HG02884 (cell line): ENCODE data around the gene TMPRSS6.

Source experiments
- ATAC-seq: cut with Tn5 transposase; IDR thresholded peaks from one replicate; pipeline ENCODE4 v1.9.1; 2021; ENCODE audit warnings: mild to moderate bottlenecking, moderate library complexity; ENCODE audit not compliant: unreplicated experiment

The TMPRSS6 gene

DNA sequence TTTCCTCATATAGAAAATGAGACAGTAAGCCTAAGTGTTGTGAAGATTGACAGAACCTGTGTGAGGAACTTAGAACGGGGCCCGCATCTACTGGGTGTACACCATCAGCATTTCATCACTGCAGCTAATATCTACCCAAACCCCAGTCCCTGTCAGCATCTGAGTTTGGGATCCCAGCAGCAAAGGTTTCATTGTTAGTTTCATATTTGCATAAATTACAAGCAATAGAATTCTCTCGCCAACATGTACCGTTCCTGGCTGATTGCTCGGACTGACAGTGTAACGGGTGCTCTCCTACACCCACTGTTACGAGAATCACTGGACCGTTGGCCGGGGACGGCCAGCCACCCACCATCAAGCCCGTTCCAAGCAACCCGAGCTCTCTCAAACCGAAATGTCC is 10.4 kb upstream of the TMPRSS6 start:
- ATAC-seq: no peak

DNA sequence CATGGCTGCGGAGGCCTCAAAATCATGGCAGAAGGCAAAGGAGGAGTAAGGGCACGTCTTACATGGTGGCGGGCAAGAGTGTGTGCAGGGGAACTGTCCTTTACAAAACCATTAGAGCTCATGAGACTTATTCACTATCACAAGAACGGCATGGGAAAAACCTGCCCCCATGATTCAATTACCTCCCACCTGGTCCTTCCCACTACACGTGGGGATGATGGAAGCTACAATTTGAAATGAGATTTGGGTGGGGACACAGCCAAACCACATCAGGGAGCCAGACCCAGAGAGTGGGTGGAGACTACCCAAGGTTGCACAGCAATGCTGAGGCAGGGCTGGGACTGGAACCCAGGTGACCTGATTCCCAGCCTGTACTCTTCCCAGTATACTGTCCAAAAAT is 8.6 kb upstream of the TMPRSS6 start:
- no peak for ATAC-seq

DNA sequence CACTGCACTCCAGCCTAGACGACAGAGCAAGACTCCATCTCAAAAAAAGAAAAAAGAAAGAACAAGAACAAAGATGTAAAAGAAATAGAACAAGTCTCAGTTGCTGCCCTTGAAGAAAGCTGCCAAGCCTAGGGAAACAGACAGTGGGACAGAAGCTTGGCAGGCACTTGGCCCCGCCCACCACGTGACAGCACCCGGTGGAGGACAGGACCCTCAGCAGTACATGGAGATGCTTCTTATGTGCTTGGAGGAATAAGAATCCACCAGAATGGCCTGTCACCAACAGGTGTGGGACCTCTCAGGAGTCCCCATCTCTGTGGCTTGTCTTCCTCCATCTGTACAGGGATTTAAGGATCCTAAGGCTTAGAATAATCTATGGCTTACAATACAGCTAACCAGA is 7.6 kb upstream of the TMPRSS6 start:
- no peak for ATAC-seq

DNA sequence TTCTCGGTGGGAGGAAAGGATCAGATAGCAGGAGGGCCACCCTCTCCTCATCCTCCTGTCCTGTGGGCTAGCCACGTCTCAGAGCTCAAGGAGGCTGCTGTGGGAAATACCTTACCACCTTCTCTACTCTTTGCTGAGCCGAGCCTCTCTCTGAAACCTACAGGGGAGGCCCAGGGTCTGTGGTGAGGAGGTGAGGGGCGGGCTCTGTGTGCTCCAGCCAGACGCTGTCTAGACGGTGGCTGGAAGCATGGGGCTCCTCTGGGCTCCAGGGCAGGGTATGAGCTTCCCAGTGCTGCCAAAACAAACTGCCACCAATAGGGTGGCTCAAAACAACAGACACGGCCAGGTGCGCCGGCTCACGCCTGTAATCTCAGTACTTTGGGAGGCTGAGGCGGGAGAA is 5.5 kb upstream of the TMPRSS6 start:
- no peak for ATAC-seq

DNA sequence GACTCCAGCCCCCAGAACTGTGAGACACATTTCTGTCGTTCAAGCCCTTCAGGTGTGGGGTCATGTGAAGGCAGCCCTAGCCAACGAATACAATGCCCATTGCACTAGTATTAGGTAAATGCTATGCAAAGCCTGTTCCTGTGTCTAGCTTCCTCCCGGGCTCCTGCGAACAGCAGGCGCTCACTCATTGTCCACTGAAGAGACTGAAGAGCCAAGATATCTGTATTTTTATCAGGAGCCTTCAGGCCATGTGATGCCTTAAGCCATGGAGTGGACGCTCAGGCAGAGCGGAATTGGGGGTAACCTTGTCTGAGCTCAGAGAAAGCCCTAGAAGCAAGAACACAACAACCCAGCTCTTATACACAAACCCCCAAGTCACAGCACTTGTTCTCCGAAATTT is 4.2 kb upstream of the TMPRSS6 start:
- no peak for ATAC-seq

DNA sequence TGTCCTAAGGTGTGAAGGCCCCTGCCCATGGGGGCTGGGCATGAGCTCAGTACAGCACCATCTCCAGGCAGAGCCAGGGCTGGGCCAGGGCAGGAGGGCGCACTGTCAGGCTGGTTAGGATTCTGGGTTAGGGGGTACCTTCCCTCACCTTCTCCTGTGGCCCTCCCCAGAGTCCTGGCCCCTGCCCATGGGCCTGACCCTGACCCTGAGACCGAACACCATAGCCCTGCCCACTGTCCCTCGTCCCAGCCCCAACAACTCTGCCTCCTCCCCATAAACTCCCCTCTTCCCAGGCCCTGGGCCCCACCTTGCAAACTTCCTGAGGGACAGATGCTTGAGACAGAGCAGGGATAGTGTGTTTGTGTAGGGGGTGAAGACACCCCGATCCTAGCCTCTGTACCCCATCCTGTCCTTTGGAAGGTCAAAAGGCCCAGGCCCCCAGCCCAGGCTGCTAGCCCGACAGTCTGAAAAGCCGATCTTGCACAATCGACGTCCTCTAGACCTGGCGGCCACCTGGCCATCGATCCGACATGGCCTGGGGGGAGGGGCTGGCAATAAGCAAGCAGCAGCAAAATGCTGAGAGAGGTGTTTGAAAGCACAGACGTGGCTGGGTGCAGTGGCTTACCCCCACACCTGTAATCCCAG is 2.7 kb upstream of the TMPRSS6 start:
- ATAC-seq: no peak

DNA sequence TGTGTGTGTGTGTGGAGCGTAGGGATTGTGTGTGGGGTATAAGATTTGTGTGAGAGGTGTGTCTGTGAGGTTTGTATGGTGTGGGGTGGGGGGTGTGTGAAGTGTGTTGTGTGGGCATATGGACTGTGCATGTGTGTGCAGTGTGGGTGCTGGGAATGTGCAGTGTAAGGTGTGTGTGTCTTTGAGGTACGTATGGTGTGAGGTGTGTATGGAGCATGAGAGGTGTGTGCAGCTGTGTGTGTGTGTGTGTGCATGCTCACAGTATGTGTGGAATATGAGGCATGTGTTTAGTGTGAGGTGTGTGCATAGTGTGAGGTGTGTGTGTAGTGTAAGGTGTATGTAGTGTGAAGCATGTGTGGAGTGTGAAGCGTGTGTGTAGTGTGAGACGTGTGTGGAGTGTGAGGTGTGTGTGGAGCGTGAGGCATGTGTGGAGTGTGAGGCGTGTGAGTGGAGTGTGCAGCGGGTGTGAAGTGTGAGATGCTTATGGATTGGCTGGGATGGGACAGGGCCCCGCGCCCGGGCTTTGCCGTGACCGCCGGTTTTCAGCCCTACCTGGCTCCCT is 1.7 kb upstream of the TMPRSS6 start:
- no peak for ATAC-seq

DNA sequence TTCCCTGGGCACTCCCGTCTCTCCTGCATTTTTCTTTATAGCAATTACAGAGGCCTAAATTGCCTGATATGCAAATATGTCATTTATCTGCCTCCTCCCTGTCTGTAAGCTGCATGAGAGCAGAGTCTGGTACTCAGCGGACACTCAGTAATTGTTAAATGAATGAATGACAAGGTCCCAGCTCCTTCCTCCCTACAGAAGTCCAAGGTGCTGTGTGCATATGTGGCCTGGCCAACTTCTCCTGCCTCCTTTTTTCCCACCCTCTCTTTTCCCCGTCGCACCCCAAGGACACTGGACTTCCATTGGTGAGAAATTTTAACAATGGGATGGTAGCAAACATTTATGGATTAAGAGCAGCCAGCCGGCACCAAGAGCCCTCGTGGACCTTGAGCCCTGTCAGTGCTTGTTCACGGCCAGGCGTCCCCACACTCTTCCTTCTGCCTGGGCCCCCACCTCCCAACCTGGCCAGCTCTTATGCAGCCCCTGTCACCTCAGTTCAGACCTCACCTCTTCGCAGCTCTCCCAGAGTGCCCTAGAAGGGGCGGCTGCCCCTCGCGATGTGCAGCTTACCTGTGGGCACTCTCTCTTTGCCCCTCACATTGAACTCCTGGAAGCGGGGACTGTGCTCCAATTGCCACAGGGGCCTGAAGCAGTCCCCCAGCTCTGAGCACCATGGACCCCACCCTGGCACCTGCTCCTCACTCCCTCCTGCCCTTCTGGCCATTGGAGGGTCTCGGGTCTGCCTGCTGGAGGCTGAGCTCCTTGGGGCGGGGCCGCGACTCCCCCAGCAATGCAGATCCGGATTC is 1.5 kb downstream of the TMPRSS6 start:
- no peak for ATAC-seq

DNA sequence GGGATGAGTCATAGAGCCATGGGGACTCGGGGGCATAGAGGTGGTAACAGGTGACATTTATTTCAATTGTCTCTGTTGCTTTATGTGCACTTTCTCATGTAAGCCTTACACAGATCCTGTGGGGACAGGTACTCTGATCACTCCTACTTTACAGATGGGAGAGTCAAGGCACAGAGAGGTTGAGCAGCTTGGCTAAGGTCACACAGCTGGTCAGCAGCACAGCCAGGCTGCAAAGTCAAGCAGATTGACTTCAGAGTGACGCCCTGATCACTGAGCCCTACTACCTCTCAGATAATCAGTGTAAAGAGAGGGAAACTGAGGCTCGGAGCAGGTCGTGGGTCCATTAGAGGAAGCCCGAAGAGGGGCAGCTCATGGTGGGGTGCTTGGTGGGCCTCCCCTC is 3.5 kb downstream of the TMPRSS6 start:
- ATAC-seq: no peak

DNA sequence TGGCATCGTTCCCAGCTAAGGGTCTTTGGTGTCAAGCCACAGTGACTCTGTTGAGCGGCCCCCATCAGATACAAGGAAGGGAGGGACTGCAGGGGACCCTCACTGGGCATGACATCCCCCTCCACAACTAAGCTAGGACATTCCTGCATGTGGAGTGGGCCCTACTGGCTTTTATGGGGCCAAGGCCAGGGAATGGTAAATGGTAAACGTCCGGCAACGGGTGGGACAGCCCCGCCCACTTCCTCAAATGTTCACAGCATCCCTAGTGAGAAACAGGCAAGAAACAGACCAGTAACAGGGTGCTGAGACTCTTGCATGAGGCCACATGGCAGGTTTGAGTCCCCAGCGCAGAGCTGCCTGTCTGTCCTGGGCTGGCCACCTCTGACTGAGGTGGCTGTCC is 4.4 kb downstream of the TMPRSS6 start:
- no peak for ATAC-seq

DNA sequence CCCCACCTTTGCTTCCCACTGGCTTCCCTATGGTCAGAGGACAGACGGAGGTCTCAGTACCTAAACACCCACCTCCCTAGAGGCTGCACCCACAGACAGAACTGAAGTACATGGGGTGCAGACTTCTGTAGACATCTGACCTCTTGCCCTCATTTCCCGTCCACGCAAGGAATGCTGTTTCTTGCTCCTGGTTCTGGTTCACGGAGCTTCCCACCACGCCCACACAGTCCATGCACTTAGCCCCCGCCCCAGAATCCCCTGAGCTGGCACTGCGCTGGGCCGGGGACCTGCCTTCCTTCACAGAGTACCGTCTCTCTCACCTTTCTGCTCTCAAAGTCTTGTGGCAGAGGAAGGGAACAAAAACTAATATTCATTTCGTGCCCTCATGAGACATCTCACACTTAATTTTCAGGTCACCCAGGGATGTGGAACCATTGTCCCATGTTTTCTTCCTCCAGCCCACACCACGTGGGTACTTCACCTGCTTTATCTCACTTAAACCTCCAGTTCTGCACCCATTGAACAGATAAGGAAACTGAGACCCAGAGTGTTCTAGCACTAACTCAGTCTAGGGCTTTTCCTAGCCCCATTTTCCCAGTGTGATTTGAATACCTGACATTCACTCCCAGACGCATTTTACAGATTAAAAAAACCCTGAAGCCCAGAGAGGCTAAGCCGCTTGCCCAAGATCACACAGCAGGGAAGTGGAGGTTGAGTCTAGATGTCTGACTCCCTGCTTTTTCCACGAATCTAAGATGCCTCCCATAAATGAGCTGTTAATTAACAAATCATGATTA is 5.7 kb downstream of the TMPRSS6 start:
- ATAC-seq: no peak

DNA sequence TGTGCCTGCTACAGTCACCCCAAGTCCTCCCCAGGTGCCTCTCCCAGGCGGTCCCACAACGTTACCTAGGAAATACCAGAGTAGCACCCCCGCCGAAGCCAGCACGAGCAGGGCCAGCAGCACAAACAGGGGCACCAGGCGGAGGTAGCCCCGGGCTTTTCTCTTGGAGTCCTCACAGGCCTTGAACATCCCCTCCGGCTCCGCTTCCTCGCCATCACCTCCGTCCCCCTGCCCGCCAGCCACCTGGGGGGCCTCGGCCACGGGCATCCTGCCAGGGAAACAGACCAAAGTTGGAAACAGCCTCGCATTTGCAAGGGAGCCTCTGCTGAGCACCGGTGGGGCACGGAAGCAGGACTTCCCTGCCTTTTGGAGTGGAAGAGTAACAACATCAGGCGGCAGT is 6.4 kb downstream of the TMPRSS6 start:
- ATAC-seq: no peak

DNA sequence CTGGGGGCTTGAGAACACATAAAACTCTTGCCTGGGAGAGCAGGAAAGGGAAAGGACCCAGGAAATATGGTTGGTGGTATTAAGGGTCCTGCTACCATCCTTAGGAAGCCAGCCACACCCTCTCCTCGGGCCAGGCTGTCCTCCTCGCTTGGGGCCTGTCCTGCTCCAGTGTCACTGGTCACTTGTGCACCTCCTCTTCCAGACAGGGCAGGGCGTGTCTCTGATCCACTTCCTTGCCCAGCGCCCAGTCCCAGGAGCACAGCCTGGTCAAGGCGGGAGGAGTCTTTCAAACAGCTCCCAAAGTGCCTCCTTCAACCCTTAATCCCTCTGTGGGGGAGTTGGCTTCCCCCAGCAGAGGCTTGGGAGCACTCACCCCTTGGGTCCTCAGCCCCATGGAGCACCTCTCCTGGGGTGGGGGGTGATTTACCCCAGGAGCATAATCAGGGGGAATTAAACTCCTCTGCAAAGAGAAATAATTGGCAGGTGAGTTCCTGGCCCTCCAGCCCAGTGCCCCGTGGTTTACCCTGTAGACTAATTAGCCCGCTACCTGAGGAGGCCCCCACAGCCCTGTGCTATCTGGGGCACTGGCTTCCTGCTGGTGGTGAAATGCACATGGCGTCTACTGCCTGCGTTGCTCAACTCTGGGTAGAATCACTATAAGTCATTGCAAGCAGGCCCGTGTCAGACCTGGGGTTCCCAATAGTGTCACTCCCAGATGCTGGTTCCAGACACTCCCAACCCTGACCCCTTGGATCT is 8.0 kb downstream of the TMPRSS6 start:
- ATAC-seq: no peak

DNA sequence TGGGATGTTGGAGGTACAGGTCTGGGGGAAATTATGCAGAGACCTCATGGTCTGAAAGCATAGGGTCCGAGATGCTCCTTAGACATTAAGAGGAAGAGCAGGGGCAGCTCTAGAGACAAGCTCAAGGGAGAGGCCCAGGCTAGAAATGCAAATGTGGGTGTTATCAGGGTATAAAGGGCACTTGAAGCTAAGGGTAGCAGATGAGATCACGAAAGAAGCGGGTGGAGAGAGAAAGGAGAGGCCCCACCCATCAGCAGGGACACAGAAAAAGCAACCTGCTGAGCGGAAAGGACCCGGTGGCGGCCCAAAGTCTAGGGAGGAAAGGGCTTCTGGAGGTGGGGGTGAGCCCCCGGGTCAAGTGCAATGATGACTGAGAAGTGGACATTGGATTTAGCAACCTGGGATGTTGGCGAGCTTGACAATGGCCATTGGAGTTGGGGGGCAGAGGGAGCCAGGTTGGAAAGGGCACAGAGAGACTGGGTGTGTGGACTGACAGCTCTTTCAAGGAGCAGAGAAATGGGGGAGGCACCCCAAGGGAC is 8.9 kb downstream of the TMPRSS6 start:
- ATAC-seq: no peak

DNA sequence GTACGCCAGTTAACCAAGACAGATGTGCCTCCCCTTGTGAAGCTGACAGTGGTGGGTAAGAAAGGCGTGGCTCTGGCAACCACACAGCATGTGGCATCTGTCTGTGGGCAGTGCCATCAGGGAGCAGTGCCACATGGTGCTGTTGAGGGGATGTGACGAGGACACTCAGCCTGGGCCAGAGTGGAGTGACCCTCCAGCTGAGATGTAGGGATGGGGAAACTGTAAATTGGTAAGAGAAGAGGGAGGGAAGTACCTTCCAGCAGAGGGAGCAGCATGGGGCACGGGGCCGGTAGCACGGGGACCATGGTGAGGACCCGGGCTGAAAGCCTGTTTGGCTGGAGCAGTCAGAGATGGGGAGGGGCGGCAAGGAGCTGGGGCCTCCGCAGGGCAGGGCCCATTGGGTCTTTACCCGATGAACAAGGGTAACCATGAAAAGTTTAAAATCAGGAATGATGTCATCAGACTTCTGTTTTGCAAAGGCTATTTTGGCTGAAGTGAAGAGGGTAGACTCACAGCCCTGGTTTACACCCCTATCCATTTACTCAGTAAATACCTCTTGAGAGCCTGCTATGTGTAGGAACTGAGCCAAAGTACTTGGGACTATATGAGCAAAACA is 10.4 kb downstream of the TMPRSS6 start:
- no peak for ATAC-seq

DNA sequence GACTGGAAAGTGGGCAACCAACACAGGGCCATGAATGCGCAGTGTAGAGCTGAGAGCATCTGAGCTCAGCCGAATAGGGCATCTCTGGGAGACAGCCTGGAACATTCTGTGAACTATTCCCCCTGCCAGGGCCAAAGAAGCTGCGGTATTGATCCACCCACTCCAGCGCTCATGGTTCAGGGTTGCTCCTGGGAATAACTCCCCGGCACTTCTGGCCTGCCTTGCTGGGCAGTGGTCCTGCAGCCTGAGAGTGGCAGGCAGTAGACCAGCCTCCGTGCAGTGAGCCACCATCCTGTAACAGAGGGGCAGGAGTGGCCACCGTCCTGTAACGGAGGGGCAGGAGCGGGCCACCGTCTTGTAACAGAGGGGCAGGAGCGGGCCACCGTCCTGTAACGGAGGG is 12.2 kb downstream of the TMPRSS6 start:
- ATAC-seq: no peak

DNA sequence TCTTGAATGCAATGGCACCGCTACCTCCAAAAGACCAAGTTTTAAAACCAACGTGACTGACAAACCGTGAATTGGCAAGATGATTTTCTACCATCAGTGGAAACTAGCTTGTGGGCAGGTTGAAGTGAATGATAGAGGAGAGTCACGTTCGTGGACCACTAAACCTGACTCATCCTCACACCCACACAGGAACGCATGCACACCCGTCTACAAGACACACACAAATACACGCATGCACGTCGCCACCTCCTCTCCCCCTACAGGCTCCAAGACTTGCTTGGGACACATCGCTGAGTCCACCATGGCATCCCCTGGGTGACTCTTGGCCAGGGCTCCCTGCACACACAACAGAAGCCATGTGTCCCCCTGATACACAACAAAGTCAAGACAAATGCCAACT is 14.4 kb downstream of the TMPRSS6 start:
- ATAC-seq: no peak

DNA sequence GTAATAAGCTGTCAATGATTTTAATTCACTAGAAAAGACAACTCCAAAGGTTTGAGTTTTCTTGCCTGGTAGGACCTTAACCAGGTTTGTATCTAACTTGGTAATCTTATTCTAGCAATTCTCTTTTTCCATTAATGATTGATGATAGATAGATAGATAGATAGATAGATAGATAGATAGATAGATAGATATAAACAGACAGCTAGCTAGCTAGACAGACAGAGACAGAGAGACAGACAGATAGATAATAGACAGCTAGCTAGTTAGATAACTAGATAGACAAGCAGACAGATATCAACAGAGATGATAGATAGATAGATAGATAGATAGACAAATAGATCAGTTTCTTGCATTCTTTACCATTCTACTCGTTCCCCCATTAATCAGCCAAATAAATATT is 15.3 kb downstream of the TMPRSS6 start:
- ATAC-seq: no peak

DNA sequence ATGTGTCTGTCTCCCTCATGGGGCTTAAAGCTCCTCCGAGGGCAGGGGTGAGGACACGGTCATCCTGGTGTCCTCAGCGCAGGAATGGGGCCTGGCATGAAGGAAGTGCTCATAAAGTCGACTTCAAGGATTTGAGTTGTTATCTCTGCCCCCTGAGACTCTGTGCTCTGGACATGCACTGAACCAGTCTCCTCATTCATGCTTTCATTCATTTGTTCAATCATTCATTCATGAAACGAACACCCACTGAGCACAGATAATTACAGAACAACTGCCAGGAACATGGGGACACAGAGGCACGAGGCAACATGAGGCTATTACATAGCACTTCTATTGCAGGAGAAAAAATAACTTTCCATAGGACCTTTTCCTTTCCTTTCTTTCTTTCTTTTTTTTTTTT is 16.5 kb downstream of the TMPRSS6 start:
- ATAC-seq: no peak

DNA sequence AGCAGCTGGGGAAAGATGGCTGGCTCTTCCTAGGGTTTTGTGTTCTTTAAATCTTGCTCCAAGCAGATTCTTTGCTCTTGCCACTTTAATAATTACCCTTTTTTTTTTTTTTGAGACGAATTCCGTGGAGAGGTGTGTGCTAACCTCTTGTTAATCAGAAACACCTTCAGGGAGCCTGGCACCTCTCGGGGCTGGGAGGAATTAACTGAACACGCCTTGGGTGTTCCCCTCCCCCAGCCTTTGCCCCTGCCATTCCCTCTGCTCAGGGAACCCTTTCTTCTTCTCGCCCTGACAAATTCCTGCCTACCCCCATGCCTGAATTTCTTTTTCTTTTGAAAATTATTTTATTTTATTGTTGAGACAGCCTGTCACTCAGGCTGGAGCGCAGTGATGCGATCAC is 17.5 kb downstream of the TMPRSS6 start:
- no peak for ATAC-seq
